B cell (primary cell): ENCODE data around the gene TAF5L. TPM values are rescaled to one million over a fixed set of nuclear protein-coding genes. Genes with fewer than 3 reads are reported as not detected.
"Not testable (repeated sequence)": the region's sequence is repeated elsewhere in the genome, so short reads cannot be mapped to it uniquely, and the experiment has no call there.

Experiments
- ATAC-seq: fragments of 200-7000 bp; cut with Tn5 transposase; one replicate; pipeline ENCODE4 v1.10.0; 2021; ENCODE audit warnings: low read depth, mild to moderate bottlenecking, moderate number of reproducible peaks, moderate library complexity
- CTCF ChIA-PET: fragments of 350-600 bp; sonication (Branson Sonifier 250); formaldehyde crosslinking; loops from one replicate; lab custom pipeline; 2021; ENCODE audit warnings: antibody characterized with exemption, inconsistent platforms; lab: Charles Lee
- POLR2A ChIA-PET: fragments of 350-600 bp; sonication (Branson Sonifier 250); formaldehyde crosslinking; loops from one replicate; lab custom pipeline; 2021; ENCODE audit warnings: antibody characterized with exemption; lab: Charles Lee
- DNase-seq: peaks from one replicate; pipeline ENCODE4 v3.0.0; 2013
- H2AFZ ChIP-seq: 2 replicates; pipeline ENCODE4 v1.6.1; 2012; ENCODE audit warnings: mild to moderate bottlenecking, low read depth, low read length; ENCODE audit not compliant: insufficient read depth, poor library complexity, severe bottlenecking
- H3K27ac ChIP-seq, 2 donors: 1 replicate in 1 of 2; 2 replicates in 1 of 2; pipeline ENCODE4 v1.5.1; 2012 to 2013; ENCODE audit warnings: low read length in 2 of 2, mild to moderate bottlenecking in 2 of 2, moderate library complexity in 1 of 2
- H3K27me3 ChIP-seq, 4 experiments: fragments of 200-600 bp in 1 of 4; sonication (generic) in 1 of 4; replicated peaks in 1 of 4; 1 replicate in 2 of 4; 2 replicates in 2 of 4; pipeline versions ENCODE4 v1.6.1 to v1.7.0; 2013 to 2016; ENCODE audit warnings: low read length in 3 of 4, mild to moderate bottlenecking in 2 of 4, mixed read lengths in 1 of 4, moderate library complexity in 1 of 4; ENCODE audit not compliant: insufficient read depth in 4 of 4, control insufficient read depth in 3 of 4; ENCODE audit errors: control extremely low read depth in 1 of 4
- H3K36me3 ChIP-seq, 2 experiments: replicated peaks in 1 of 2; 1 replicate in 1 of 2; 2 replicates in 1 of 2; pipeline versions ENCODE4 v1.6.1 to v1.7.1; 2013; ENCODE audit warnings: low read length in 1 of 2; ENCODE audit not compliant: insufficient read depth in 2 of 2, control insufficient read depth in 1 of 2; ENCODE audit errors: control extremely low read depth in 1 of 2, extremely low read depth in 1 of 2
- H3K4me1 ChIP-seq, 2 donors: fragments of 200-600 bp in 1 of 2; sonication (generic) in 1 of 2; 1 replicate in 1 of 2; 2 replicates in 1 of 2; pipeline versions ENCODE4 v1.5.1 to v1.6.1; 2013 to 2017; ENCODE audit warnings: low read length in 2 of 2; ENCODE audit not compliant: control insufficient read depth in 2 of 2, insufficient read depth in 2 of 2
- H3K4me2 ChIP-seq: replicated peaks from 2 replicates; pipeline ENCODE3; 2012; ENCODE audit warnings: mild to moderate bottlenecking, low read depth, low read length; ENCODE audit not compliant: poor library complexity, severe bottlenecking
- H3K4me3 ChIP-seq, 5 experiments: fragments of 200-600 bp in 1 of 5; sonication (generic) in 1 of 5; 1 replicate in 3 of 5; 2 replicates in 2 of 5; pipeline versions ENCODE4 v1.5.1 to v1.7.0; 2011 to 2016; ENCODE audit warnings: low read length in 4 of 5, mild to moderate bottlenecking in 4 of 5, low read depth in 2 of 5, control low read depth in 1 of 5, moderate library complexity in 1 of 5; ENCODE audit not compliant: insufficient read depth in 1 of 5; ENCODE audit errors: control extremely low read depth in 1 of 5, extremely low read depth in 1 of 5
- H3K79me2 ChIP-seq: fragments of 200-600 bp; sonication (generic); one replicate; pipeline ENCODE4 v1.6.0; 2016; ENCODE audit warnings: low read length; ENCODE audit not compliant: control insufficient read depth, insufficient read depth
- H3K9ac ChIP-seq: fragments of 200-600 bp; sonication (generic); 2 replicates; pipeline ENCODE4 v1.6.1; 2017; ENCODE audit warnings: mild to moderate bottlenecking, low read length, moderate library complexity
- H3K9me3 ChIP-seq, 3 donors: one replicate each; pipeline versions ENCODE4 v1.6.1 to v1.7.1; 2013; ENCODE audit warnings: low read length in 2 of 3; ENCODE audit not compliant: control insufficient read depth in 2 of 3, insufficient read depth in 1 of 3; ENCODE audit errors: control extremely low read depth in 1 of 3
- H4K20me1 ChIP-seq: 2 replicates; pipeline ENCODE4 v1.6.0; 2012; ENCODE audit warnings: mild to moderate bottlenecking, low read length; ENCODE audit not compliant: insufficient read depth, control insufficient read depth, poor library complexity, severe bottlenecking
- H3K27ac Mint-ChIP-seq: one replicate; pipeline ENCODE4 v1.8.0; 2021; ENCODE audit warnings: mixed read lengths
- H3K27me3 Mint-ChIP-seq: one replicate; pipeline ENCODE4 v1.8.0; 2021; ENCODE audit warnings: mixed read lengths
- H3K4me1 Mint-ChIP-seq: one replicate; pipeline ENCODE4 v1.8.0; 2021; ENCODE audit warnings: mixed read lengths
- H3K4me3 Mint-ChIP-seq: one replicate; pipeline ENCODE4 v1.8.0; 2021; ENCODE audit warnings: mixed read lengths
- H3K9me3 Mint-ChIP-seq: one replicate; pipeline ENCODE4 v1.8.0; 2022; ENCODE audit warnings: mixed read lengths; ENCODE audit not compliant: insufficient read depth
- CTCF ChIP-seq: fragments of 200-600 bp; IDR thresholded peaks from one replicate; pipeline ENCODE4 v1.8.0; 2022; ENCODE audit warnings: antibody characterized with exemption, mild to moderate bottlenecking
- EZH2 ChIP-seq: IDR thresholded peaks from 2 replicates; pipeline ENCODE4 v1.6.1; 2012; ENCODE audit warnings: borderline replicate concordance, low read depth, mild to moderate bottlenecking, moderate library complexity, low read length; ENCODE audit not compliant: insufficient read depth, poor library complexity, severe bottlenecking
- WGBS: methylation state at CpG from one replicate; pipeline ENCODE4 v1.1.5; 2013; ENCODE audit warnings: missing lambda C conversion rate; ENCODE audit not compliant: insufficient coverage; 5-methylcytosine and 5-hydroxymethylcytosine counted together
- intact Hi-C: fragments of 100-400 bp; cut with micrococcal nuclease; formaldehyde crosslinking; loops from one replicate; pipeline ENCODE4 v1.10.0; 2022
- polyA plus RNA-seq: library from polyadenylated mRNA; depleted of rRNA; stranded (reverse); fragments of >200 nt; gene quantifications from 2 replicates; pipeline ENCODE4 v1.2.3, GENCODE V29; 2012
- total RNA-seq, 2 donors: library from RNA; stranded (reverse); fragments of 120-200 nt in 1 of 2; gene quantifications; 1 replicate in 1 of 2; 2 replicates in 1 of 2; pipeline versions ENCODE4 v1.2.3 to v1.2.4, GENCODE V29; 2013 to 2022

TAF5L gene
- total and polyA plus RNA-seq, 2 donors (not counting 1 experiment from before 2014, with no cell fraction given), result 15.7 to 24.0 TPM

GRCh38 chr1:229623225-229623624 lies 2.7 kb downstream of the TAF5L start:
- no peak overlapping the region for H3K27ac Mint-ChIP-seq
- ATAC-seq, result no peak

GRCh38 chr1:229622641-229623120 lies 3.2 kb downstream of the TAF5L start:
- peaks cover 54% of the 10 kb centered on the region for H3K4me1 Mint-ChIP-seq
- H3K27me3 ChIP-seq, DNase-seq, ATAC-seq, H3K4me3 Mint-ChIP-seq, POLR2A ChIA-PET, H3K36me3 ChIP-seq, intact Hi-C loops, H3K27me3 Mint-ChIP-seq, H3K27ac Mint-ChIP-seq, H2AFZ ChIP-seq, H3K9ac ChIP-seq, H3K9me3 Mint-ChIP-seq, H3K27ac ChIP-seq, H3K4me2 ChIP-seq, H3K9me3 ChIP-seq, H3K4me3 ChIP-seq: not testable (repeated sequence)
- Histone ChIP-seq H3K4me1 (peaks cover 25 to 28% of the 10 kb centered on the region in 2 donors), H4K20me1 (peaks cover 47% of the 10 kb centered on the region), H3K79me2 (peaks cover 90% of the 10 kb centered on the region)
- WGBS, result 100% methylated on average over 5 of the region's 10 CpGs
- CTCF ChIA-PET, result interaction anchor here (0.6 kb wide), 1 partner anchor 39 kb away, joined by 3 read pairs; no protein-coding TSS in a partner anchor

More at GRCh38 chr1:229623225-229623624, 2.7 kb downstream of the TAF5L start:
- Histone ChIP-seq H3K79me2 (peaks cover 88% of the 10 kb centered on the region), H3K27me3 (no peaks in the 10 kb centered on the region), H3K9me3 (no peaks in the 10 kb centered on the region), H4K20me1 (peaks cover 46% of the 10 kb centered on the region), H3K9ac (no peak overlapping the region), H3K27ac (no peak overlapping the region), H3K4me2 (no peak overlapping the region), H3K4me3 (no peak overlapping the region), H3K4me1 (peaks cover 25 to 28% of the 10 kb centered on the region in 2 donors), H2AFZ (no peak overlapping the region), H3K36me3 (no peaks in the 10 kb centered on the region)
- no peak for DNase-seq
- ChIA-PET CTCF (interaction anchor here (0.6 to 1.8 kb wide), 2 partner anchors 25 to 45 kb away, joined by 3 to 4 read pairs; no protein-coding TSS in a partner anchor), POLR2A (no interaction called here)
- 98% methylated on average over 3 of the region's 5 CpGs for WGBS
- Mint-ChIP-seq H3K4me1 (peaks cover 51% of the 10 kb centered on the region), H3K9me3 (no peaks in the 10 kb centered on the region), H3K4me3 (no peak overlapping the region), H3K27me3 (no peaks in the 10 kb centered on the region)
- no peak for TF ChIP-seq CTCF
- TF ChIP-seq EZH2, result no peak
- intact Hi-C loops, result no loop called here
